Panc1 (cell line): ENCODE results near the gene HES7. TPM values are rescaled to one million over a fixed set of nuclear protein-coding genes. Genes with fewer than 3 reads are reported as not detected.

Experiments
- ATAC-seq: fragments of 200-7000 bp; cut with Tn5 transposase; 2 replicates; pipeline ENCODE4 v1.9.1; 2020; ENCODE audit warnings: mild to moderate bottlenecking, moderate library complexity
- BruUV-seq: library from RNA; stranded (reverse); fragments of 400-500 nt; replicated peaks from 2 replicates; lab custom pipeline; 2021; lab: Mats Ljungman, UMichigan
- CTCF ChIA-PET: fragments of 300-600 bp; sonication (Branson Sonifier 250); formaldehyde crosslinking; loops from one replicate; lab custom pipeline; 2022; ENCODE audit warnings: antibody characterized with exemption; lab: Charles Lee
- POLR2A ChIA-PET: fragments of 300-600 bp; sonication (Branson Sonifier 250); formaldehyde crosslinking; loops from one replicate; lab custom pipeline; 2022; ENCODE audit warnings: antibody characterized with exemption; lab: Charles Lee
- DNase-seq: peaks from one replicate; pipeline ENCODE4 v3.0.0-alpha.2; 2010; ENCODE audit warnings: low read depth, low spot score
- H3K27ac ChIP-seq: 2 replicates; pipeline ENCODE4 v1.5.1; 2011; ENCODE audit warnings: mild to moderate bottlenecking, low read length, inconsistent platforms
- H3K27me3 ChIP-seq: fragments of 200-500 bp; sonication (Bioruptor generic); 2 replicates; pipeline ENCODE4 v1.6.0; 2014; ENCODE audit warnings: low read length, inconsistent platforms; ENCODE audit not compliant: control insufficient read depth, insufficient read depth
- H3K36me3 ChIP-seq: fragments of 200-500 bp; sonication (Bioruptor generic); 2 replicates; pipeline ENCODE4 v1.5.1; 2014; ENCODE audit warnings: inconsistent platforms, mild to moderate bottlenecking, low read length, moderate library complexity; ENCODE audit not compliant: control insufficient read depth, insufficient read depth
- H3K4me1 ChIP-seq: 2 replicates; pipeline ENCODE4 v1.5.1; 2011; ENCODE audit warnings: inconsistent platforms, mild to moderate bottlenecking, low read length, moderate library complexity; ENCODE audit not compliant: control insufficient read depth, insufficient read depth
- H3K4me3 ChIP-seq, 2 experiments: 2 replicates each; pipeline ENCODE4 v1.5.1; 2011 to 2012; ENCODE audit warnings: low read depth in 2 of 2, low read length in 2 of 2, mild to moderate bottlenecking in 2 of 2, inconsistent platforms in 1 of 2, moderate library complexity in 1 of 2
- H3K9me3 ChIP-seq: fragments of 200-500 bp; sonication (Bioruptor generic); 2 replicates; pipeline ENCODE4 v1.5.1; 2014; ENCODE audit warnings: low read depth, mild to moderate bottlenecking, inconsistent platforms, low read length, moderate library complexity; ENCODE audit not compliant: control insufficient read depth, insufficient read depth
- POLR2AphosphoS5 ChIP-seq: IDR thresholded peaks from 2 replicates; pipeline ENCODE4 v1.6.1; 2012; ENCODE audit warnings: mild to moderate bottlenecking, low read depth, low read length, moderate library complexity
- SIN3A ChIP-seq: IDR thresholded peaks from 2 replicates; pipeline ENCODE4 v1.6.1; 2012; ENCODE audit warnings: low read depth, mild to moderate bottlenecking, low read length, moderate library complexity, borderline replicate concordance; ENCODE audit not compliant: insufficient read depth
- TCF7L2 ChIP-seq: IDR thresholded peaks from 2 replicates; pipeline ENCODE4 v1.6.1; 2011; ENCODE audit warnings: mild to moderate bottlenecking, low read depth, low read length, inconsistent platforms
- in situ Hi-C: cut with HindIII; loops from 2 replicates; pipeline ENCODE4 v1.10.0; 2016; ENCODE audit warnings: low sequenced_read_pairs, low pct_unique_long_range_greater_than_20kb
- intact Hi-C: fragments of 100-400 bp; cut with micrococcal nuclease; formaldehyde crosslinking; loops from one replicate; pipeline ENCODE4 v1.10.0; 2022; ENCODE audit not compliant: unreplicated experiment
- total RNA-seq: library from RNA; stranded (reverse); gene quantifications from one replicate; pipeline ENCODE4 v1.2.1, GENCODE V29; 2021; ENCODE audit not compliant: unreplicated experiment
- TF ChIP-seq, protein P1 (sequence below): fragments of 450-650 bp; IDR thresholded peaks from 2 replicates; pipeline ENCODE4 v1.5.1; 2017; ENCODE audit warnings: mild to moderate bottlenecking
- TF ChIP-seq, protein P2 (sequence below), 2 experiments: IDR thresholded peaks; 2 replicates each; pipeline ENCODE4 v1.6.1; 2011 to 2012; ENCODE audit warnings: low read depth in 2 of 2, control low read depth in 1 of 2, low read length in 1 of 2, mild to moderate bottlenecking in 1 of 2, moderate library complexity in 1 of 2; ENCODE audit not compliant: insufficient read depth in 1 of 2

Gene HES7
- total RNA-seq, 1 experiment from 2014 or later: 4.0 TPM

DNA sequence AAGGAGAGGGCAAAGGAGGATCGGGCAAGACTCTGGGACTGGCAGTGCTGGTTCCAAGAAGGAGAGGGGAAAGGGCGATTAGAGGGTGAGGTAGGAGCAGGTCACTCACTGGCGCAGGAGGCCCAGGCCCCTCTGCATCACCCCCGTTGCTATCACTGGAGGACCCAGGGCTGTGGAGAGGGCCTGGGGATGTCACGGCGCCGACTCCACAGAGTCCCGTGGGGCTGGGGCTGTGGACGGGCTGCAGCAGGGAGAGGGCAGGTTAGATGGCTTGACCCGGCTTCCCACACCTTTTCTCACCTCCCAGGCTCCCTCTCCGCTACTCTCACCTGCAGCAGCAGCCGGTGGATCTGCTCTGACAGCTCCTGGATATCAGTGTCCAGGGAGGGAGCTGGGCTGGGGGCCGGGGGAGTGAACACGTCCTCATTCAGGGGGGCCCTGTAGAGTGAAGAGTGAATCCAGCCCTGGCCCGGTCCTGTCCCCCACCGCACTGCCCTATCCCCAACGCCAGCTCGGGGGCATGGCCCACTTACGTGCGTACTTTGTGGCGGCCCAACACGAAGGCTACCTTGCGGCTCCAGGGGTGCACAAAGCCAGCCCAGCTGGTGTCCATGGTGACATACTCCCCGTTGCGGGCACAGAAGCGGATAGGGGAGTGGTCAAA, 23.4 kb upstream of the HES7 start:
- intact Hi-C loops: no loop called here
- no peak overlapping the region for H3K4me3 ChIP-seq
- DNase-seq (no peak), ATAC-seq (no peak)
- BruUV-seq: no TSS peak
- H3K27me3 ChIP-seq: no peaks in the 10 kb centered on the region
- ChIA-PET POLR2A (no interaction called here), CTCF (no interaction called here)
- H3K27ac ChIP-seq: no peak overlapping the region
- peaks cover 5% of the 10 kb centered on the region; the same call in 1 of the 2 replicates for H3K4me1 ChIP-seq
- TF ChIP-seq POLR2AphosphoS5 (no peak), SIN3A (no peak), TCF7L2 (no peak)
- TF ChIP-seq, protein P1, sequence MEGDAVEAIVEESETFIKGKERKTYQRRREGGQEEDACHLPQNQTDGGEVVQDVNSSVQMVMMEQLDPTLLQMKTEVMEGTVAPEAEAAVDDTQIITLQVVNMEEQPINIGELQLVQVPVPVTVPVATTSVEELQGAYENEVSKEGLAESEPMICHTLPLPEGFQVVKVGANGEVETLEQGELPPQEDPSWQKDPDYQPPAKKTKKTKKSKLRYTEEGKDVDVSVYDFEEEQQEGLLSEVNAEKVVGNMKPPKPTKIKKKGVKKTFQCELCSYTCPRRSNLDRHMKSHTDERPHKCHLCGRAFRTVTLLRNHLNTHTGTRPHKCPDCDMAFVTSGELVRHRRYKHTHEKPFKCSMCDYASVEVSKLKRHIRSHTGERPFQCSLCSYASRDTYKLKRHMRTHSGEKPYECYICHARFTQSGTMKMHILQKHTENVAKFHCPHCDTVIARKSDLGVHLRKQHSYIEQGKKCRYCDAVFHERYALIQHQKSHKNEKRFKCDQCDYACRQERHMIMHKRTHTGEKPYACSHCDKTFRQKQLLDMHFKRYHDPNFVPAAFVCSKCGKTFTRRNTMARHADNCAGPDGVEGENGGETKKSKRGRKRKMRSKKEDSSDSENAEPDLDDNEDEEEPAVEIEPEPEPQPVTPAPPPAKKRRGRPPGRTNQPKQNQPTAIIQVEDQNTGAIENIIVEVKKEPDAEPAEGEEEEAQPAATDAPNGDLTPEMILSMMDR: no peak
- TF ChIP-seq, protein P2, sequence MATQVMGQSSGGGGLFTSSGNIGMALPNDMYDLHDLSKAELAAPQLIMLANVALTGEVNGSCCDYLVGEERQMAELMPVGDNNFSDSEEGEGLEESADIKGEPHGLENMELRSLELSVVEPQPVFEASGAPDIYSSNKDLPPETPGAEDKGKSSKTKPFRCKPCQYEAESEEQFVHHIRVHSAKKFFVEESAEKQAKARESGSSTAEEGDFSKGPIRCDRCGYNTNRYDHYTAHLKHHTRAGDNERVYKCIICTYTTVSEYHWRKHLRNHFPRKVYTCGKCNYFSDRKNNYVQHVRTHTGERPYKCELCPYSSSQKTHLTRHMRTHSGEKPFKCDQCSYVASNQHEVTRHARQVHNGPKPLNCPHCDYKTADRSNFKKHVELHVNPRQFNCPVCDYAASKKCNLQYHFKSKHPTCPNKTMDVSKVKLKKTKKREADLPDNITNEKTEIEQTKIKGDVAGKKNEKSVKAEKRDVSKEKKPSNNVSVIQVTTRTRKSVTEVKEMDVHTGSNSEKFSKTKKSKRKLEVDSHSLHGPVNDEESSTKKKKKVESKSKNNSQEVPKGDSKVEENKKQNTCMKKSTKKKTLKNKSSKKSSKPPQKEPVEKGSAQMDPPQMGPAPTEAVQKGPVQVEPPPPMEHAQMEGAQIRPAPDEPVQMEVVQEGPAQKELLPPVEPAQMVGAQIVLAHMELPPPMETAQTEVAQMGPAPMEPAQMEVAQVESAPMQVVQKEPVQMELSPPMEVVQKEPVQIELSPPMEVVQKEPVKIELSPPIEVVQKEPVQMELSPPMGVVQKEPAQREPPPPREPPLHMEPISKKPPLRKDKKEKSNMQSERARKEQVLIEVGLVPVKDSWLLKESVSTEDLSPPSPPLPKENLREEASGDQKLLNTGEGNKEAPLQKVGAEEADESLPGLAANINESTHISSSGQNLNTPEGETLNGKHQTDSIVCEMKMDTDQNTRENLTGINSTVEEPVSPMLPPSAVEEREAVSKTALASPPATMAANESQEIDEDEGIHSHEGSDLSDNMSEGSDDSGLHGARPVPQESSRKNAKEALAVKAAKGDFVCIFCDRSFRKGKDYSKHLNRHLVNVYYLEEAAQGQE (IDR thresholded peaks at IDR 0.05; ENCODE audit: insufficient read depth in 1 of 2, low read depth in 2 of 2, low read length in 1 of 2): no peak
- H3K9me3 ChIP-seq: no peaks in the 10 kb centered on the region
- in situ Hi-C loops: no loop called here
- H3K36me3 ChIP-seq: no peaks in the 10 kb centered on the region; the same call in 1 of the 2 replicates

DNA sequence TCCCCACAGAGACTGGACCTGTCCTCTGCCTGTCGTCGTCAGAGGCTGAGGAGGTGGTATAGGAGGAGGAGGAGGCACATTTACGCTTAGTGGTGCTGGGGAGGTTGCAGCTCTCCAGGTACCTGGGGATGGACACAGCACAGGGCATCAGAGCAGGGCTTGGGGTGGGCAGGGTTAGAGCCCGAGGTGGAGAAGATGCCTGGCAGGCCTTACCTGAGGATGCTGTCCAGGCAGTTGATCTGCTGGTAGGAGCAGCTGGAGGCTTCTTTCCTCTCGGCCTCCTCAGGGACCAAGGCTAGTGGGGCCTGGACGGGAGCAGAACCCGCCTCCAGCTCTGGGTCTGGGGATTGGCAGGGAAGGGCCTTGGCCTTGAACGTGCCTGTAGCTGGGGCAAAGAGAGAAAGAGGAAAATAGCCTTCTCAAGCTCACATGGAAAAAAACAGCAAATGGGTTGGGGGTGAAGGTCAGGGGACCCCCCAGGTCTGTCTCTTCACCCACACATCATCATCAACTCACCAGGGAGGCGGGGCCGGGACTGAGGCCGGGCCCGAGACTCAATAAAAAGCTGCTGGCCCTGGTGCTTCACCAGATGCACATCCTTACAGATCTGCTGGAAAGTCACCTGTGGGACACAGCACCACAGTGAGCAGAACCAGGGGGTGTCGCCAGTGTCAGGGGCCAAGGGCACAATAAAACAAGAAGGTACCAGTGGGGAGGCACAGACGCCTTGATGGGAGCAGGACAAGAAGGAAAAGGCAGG, 22.7 kb upstream of the HES7 start:
- H3K9me3 ChIP-seq: no peaks in the 10 kb centered on the region
- TF ChIP-seq SIN3A (no peak), POLR2AphosphoS5 (no peak), TCF7L2 (no peak)
- TF ChIP-seq, protein P1: no peak
- TF ChIP-seq, protein P2 (IDR thresholded peaks at IDR 0.05; ENCODE audit: insufficient read depth in 1 of 2, low read depth in 2 of 2, low read length in 1 of 2): no peak
- DNase-seq (no peak), ATAC-seq (no peak)
- no peak overlapping the region for H3K4me3 ChIP-seq
- POLR2A ChIA-PET: no interaction called here
- CTCF ChIA-PET: no interaction called here
- no peaks in the 10 kb centered on the region; the same call in 1 of the 2 replicates for H3K36me3 ChIP-seq
- no TSS peak for BruUV-seq
- in situ Hi-C loops: no loop called here
- no peaks in the 10 kb centered on the region for H3K27me3 ChIP-seq
- intact Hi-C loops: no loop called here
- H3K4me1 ChIP-seq: peaks cover 3% of the 10 kb centered on the region; the same call in 1 of the 2 replicates
- no peak overlapping the region for H3K27ac ChIP-seq
